Neuronal stem cell (in vitro differentiated cells): Measurements from ENCODE around the gene SLC35B3.
"Not testable (repeated sequence)": the region's sequence is repeated elsewhere in the genome, so short reads cannot be mapped to it uniquely, and the experiment has no call there.

ENCODE experiments used
- DNase-seq: peaks from one replicate; pipeline ENCODE4 v3.0.0-alpha.2; 2013; ENCODE audit warnings: low spot score
- H2AFZ ChIP-seq: one replicate; pipeline ENCODE4 v1.6.1; 2013; ENCODE audit warnings: mild to moderate bottlenecking, low read length, inconsistent platforms
- H2AK5ac ChIP-seq: 2 replicates; pipeline ENCODE4 v1.6.1; 2013; ENCODE audit warnings: low read depth, mild to moderate bottlenecking, inconsistent platforms, low read length, moderate library complexity, mixed read lengths
- H2BK120ac ChIP-seq: 2 replicates; pipeline ENCODE4 v1.6.1; 2013; ENCODE audit warnings: low read depth, mild to moderate bottlenecking, inconsistent platforms, low read length, moderate library complexity, mixed read lengths
- H2BK12ac ChIP-seq: one replicate; pipeline ENCODE4 v1.6.1; 2013; ENCODE audit warnings: low read length, inconsistent platforms
- H2BK15ac ChIP-seq: 2 replicates; pipeline ENCODE4 v1.6.1; 2013; ENCODE audit warnings: mild to moderate bottlenecking, low read length, inconsistent platforms, mixed read lengths
- H2BK5ac ChIP-seq: one replicate; pipeline ENCODE4 v1.6.1; 2013; ENCODE audit warnings: inconsistent platforms, mild to moderate bottlenecking, low read length, moderate library complexity
- H3K14ac ChIP-seq: one replicate; pipeline ENCODE4 v1.6.1; 2013; ENCODE audit warnings: low read length, inconsistent platforms
- H3K18ac ChIP-seq: 2 replicates; pipeline ENCODE4 v1.6.1; 2013; ENCODE audit warnings: low read length, inconsistent platforms
- H3K23ac ChIP-seq: 2 replicates; pipeline ENCODE4 v1.6.1; 2013; ENCODE audit warnings: low read depth, mild to moderate bottlenecking, mixed read lengths, low read length, inconsistent platforms; ENCODE audit not compliant: poor library complexity
- H3K27ac ChIP-seq: replicated peaks from 3 replicates; pipeline ENCODE4 v1.5.1; 2013; ENCODE audit warnings: low read length, inconsistent platforms
- H3K27me3 ChIP-seq, 3 experiments: 2 replicates each; pipeline ENCODE4 v1.6.1; 2013; ENCODE audit warnings: low read length in 3 of 3, mild to moderate bottlenecking in 2 of 3, inconsistent platforms in 1 of 3, low read depth in 1 of 3, mixed read lengths in 1 of 3, moderate library complexity in 1 of 3; ENCODE audit not compliant: control insufficient read depth in 3 of 3, insufficient read depth in 3 of 3
- H3K36me3 ChIP-seq, 2 donors: replicated peaks in 1 of 2; 2 replicates each; pipeline ENCODE4 v1.6.1; 2013; ENCODE audit warnings: low read length in 2 of 2; ENCODE audit not compliant: control insufficient read depth in 2 of 2, insufficient read depth in 2 of 2
- H3K4ac ChIP-seq: 2 replicates; pipeline ENCODE4 v1.6.1; 2013; ENCODE audit warnings: inconsistent platforms, mild to moderate bottlenecking, low read length, moderate library complexity
- H3K4me1 ChIP-seq, 2 donors: 1 replicate in 1 of 2; 2 replicates in 1 of 2; pipeline ENCODE4 v1.6.1; 2013; ENCODE audit warnings: low read length in 2 of 2, low read depth in 1 of 2; ENCODE audit not compliant: control insufficient read depth in 2 of 2, insufficient read depth in 1 of 2
- H3K4me2 ChIP-seq: one replicate; pipeline ENCODE4 v1.6.1; 2013; ENCODE audit warnings: mild to moderate bottlenecking, low read length, inconsistent platforms; ENCODE audit not compliant: insufficient read depth, poor library complexity, severe bottlenecking
- H3K4me3 ChIP-seq, 2 donors: 2 replicates each; pipeline ENCODE4 v1.5.1; 2013; ENCODE audit warnings: low read length in 2 of 2, mild to moderate bottlenecking in 2 of 2, inconsistent platforms in 1 of 2, moderate library complexity in 1 of 2
- H3K79me1 ChIP-seq: one replicate; pipeline ENCODE4 v1.6.1; 2013; ENCODE audit warnings: low read depth, mild to moderate bottlenecking, inconsistent platforms, low read length, moderate library complexity
- H3K9ac ChIP-seq: one replicate; pipeline ENCODE4 v1.6.1; 2013; ENCODE audit warnings: mild to moderate bottlenecking, low read depth, low read length, inconsistent platforms; ENCODE audit not compliant: poor library complexity
- H3K9me3 ChIP-seq, 2 donors: replicated peaks in 1 of 2; 2 replicates each; pipeline versions ENCODE3 to v1.6.1; 2013; ENCODE audit warnings: low read length in 2 of 2, mild to moderate bottlenecking in 2 of 2, inconsistent platforms in 1 of 2, low read depth in 1 of 2, mixed read lengths in 1 of 2, moderate library complexity in 1 of 2; ENCODE audit not compliant: control insufficient read depth in 2 of 2, insufficient read depth in 1 of 2
- H4K8ac ChIP-seq: one replicate; pipeline ENCODE4 v1.6.1; 2013; ENCODE audit warnings: low read depth, mild to moderate bottlenecking, inconsistent platforms, low read length, moderate library complexity
- H4K91ac ChIP-seq: one replicate; pipeline ENCODE4 v1.6.1; 2013; ENCODE audit warnings: low read length, low read depth, mild to moderate bottlenecking, inconsistent platforms; ENCODE audit not compliant: poor library complexity
- WGBS, 2 donors: extraction: QIAGEN DNeasy Blood & Tissue Kit; methylation state at CpG; one replicate each; pipeline ENCODE4 v1.1.7; 2013; ENCODE audit warnings: missing lambda C conversion rate in 2 of 2, mixed read lengths in 1 of 2; ENCODE audit not compliant: insufficient read length in 2 of 2, insufficient replicate concordance in 1 of 2; ENCODE audit errors: extremely low coverage in 2 of 2; 5-methylcytosine and 5-hydroxymethylcytosine counted together

SLC35B3 gene

DNA sequence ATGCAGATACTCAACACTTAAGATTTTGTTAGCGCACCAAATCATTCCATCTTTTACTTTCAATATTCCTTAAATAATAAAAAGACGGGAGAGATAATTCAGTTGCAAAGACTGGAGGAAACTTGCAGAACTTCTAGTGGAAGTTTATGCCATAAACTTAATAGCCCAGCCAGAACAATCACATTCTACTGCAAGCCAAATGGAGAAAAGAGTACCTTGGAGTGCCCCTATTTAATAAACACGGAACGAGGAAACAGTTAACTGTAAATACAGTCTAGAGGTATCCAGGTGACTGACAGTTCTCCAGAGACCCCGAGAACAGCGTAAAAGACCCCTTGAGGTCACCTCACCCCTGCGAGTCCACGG lies 635 bp downstream of the SLC35B3 start:
- WGBS, 2 donors, result no CpG with 5 or more reads among the region's 8 CpGs
- H2AFZ ChIP-seq, result peak overlapping the region; percentile 97
- H4K8ac ChIP-seq, result no peak overlapping the region
- peaks cover 2 to 7% of the 10 kb centered on the region in 2 donors for H3K4me1 ChIP-seq
- no peaks in the 10 kb centered on the region for H3K9me3 ChIP-seq
- no peak overlapping the region for H3K23ac ChIP-seq
- DNase-seq, result no peak
- H3K79me1 ChIP-seq, result no peaks in the 10 kb centered on the region
- peak overlapping the region; percentile 95 for H3K9ac ChIP-seq
- H2BK15ac ChIP-seq, result no peak overlapping the region
- H2AK5ac ChIP-seq, result no peak overlapping the region
- no peak overlapping the region for H4K91ac ChIP-seq
- H2BK12ac ChIP-seq, result no peak overlapping the region
- peak overlapping the region; percentile 53 for H3K4me2 ChIP-seq
- H2BK120ac ChIP-seq, result no peak overlapping the region
- no peak overlapping the region for H3K4ac ChIP-seq
- no peak overlapping the region for H3K27ac ChIP-seq
- H3K14ac ChIP-seq, result no peak overlapping the region
- H2BK5ac ChIP-seq, result no peak overlapping the region
- H3K27me3 ChIP-seq, result no peaks in the 10 kb centered on the region
- no peak overlapping the region for H3K18ac ChIP-seq
- H3K4me3 ChIP-seq, result peak overlapping the region; percentile 91 to 97
- H3K36me3 ChIP-seq, result peaks cover 0 to 15% of the 10 kb centered on the region in 2 donors

DNA sequence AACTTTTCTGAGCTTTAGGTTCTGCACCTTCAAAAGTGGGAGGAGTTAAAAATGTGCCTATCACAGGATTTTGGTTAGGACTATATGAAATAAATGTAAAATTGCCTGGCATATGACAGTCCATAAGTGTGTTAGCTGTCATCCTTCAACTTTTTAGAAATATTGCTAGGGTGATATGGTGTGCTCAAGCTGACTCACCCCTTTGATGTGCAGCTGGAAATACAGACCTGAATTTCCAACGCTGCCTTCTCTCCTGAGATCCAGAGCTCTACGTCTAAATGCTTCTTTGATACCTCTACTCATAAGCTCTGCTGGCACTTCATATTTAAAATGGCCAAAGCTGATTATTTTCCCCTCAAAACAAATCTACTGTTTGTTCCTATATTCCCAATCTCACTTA lies 2.7 kb downstream of the SLC35B3 start:
- H3K4ac ChIP-seq, result no peak overlapping the region
- no peak overlapping the region for H2BK12ac ChIP-seq
- H3K4me3 ChIP-seq, result no peak overlapping the region
- no peak overlapping the region for H3K27ac ChIP-seq
- H3K9me3 ChIP-seq, result no peaks in the 10 kb centered on the region
- H3K23ac ChIP-seq, result no peak overlapping the region
- no peak overlapping the region for H2AFZ ChIP-seq
- no peak overlapping the region for H3K4me2 ChIP-seq
- H2BK120ac ChIP-seq, result no peak overlapping the region
- H2BK5ac ChIP-seq, result no peak overlapping the region
- H3K4me1 ChIP-seq, result peaks cover 2 to 7% of the 10 kb centered on the region in 2 donors
- no peak overlapping the region for H2BK15ac ChIP-seq
- peaks cover 0 to 36% of the 10 kb centered on the region in 2 donors for H3K36me3 ChIP-seq
- H3K9ac ChIP-seq, result no peak overlapping the region
- H3K18ac ChIP-seq, result no peak overlapping the region
- no peak overlapping the region for H3K14ac ChIP-seq
- no peak overlapping the region for H4K91ac ChIP-seq
- no peaks in the 10 kb centered on the region for H3K79me1 ChIP-seq
- WGBS, 2 donors, result no CpG with 5 or more reads among the region's 2 CpGs
- no peaks in the 10 kb centered on the region for H3K27me3 ChIP-seq
- H2AK5ac ChIP-seq, result no peak overlapping the region
- H4K8ac ChIP-seq, result no peak overlapping the region
- no peak for DNase-seq

DNA sequence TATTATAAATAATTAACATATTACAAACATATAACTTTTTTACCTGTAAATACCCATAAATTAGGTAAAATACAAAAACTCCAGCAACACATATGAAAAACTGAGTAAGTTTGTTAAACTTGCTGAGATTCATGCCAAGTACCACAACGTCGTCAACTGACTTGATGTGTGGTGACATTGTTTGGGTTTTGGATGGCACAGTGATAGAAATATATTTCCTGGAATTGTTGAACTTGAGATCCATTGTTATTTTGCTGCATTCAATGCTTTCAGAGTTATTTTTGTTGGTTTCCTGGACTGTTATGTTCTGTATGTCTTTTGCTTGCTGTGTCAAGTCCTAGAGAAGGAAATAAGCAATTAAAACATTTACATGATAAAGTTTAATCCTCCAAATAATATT lies 5.5 kb downstream of the SLC35B3 start:
- no peak overlapping the region for H2BK120ac ChIP-seq

DNA sequence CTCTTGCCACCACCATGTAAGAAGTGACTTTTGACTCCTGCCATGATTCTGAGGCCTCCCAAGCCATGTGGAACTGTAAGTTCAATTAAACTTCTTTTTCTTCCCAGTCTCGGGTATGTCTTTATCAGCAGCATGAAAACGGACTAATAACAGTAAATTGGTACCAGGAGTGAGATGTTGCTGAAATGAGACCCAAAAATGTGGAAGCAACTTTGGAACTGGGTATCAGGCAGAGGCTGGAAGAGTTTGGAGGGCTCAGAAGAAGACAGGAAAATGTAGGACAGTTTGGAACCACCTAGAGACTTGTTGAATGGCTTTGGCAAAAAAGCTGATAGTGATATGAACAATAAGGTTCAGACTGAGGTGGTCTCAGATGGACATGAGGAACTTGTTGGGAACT lies 8.8 kb downstream of the SLC35B3 start:
- not testable (repeated sequence) for DNase-seq, H3K4me3 ChIP-seq, H3K4me2 ChIP-seq, H2BK5ac ChIP-seq, H3K4ac ChIP-seq, H2AFZ ChIP-seq, H3K4me1 ChIP-seq, H3K79me1 ChIP-seq, H4K91ac ChIP-seq, H3K9ac ChIP-seq, H2AK5ac ChIP-seq, H3K9me3 ChIP-seq, H3K27me3 ChIP-seq, H3K18ac ChIP-seq, H2BK120ac ChIP-seq, H3K23ac ChIP-seq, H2BK15ac ChIP-seq, H3K27ac ChIP-seq, H3K14ac ChIP-seq, H2BK12ac ChIP-seq, H4K8ac ChIP-seq
- H3K36me3 ChIP-seq, result peaks cover 5 to 61% of the 10 kb centered on the region in 2 donors
- no CpG with 5 or more reads among the region's 2 CpGs for WGBS, 2 donors

More for the DNA sequence above, 5.5 kb downstream of the SLC35B3 start:
- Histone ChIP-seq H3K4me3 (no peak overlapping the region), H3K14ac (no peak overlapping the region), H3K18ac (no peak overlapping the region), H3K23ac (no peak overlapping the region), H2BK5ac (no peak overlapping the region), H3K27me3 (no peaks in the 10 kb centered on the region), H3K9ac (no peak overlapping the region), H2BK12ac (no peak overlapping the region), H3K4me1 (peaks cover 0 to 7% of the 10 kb centered on the region in 2 donors), H3K4ac (no peak overlapping the region), H3K36me3 (peaks cover 5 to 62% of the 10 kb centered on the region in 2 donors), H3K4me2 (no peak overlapping the region), H3K79me1 (no peaks in the 10 kb centered on the region), H3K9me3 (peaks cover 0 to 6% of the 10 kb centered on the region in 2 donors), H3K27ac (no peak overlapping the region), H2AFZ (no peak overlapping the region), H4K8ac (no peak overlapping the region), H2BK15ac (no peak overlapping the region), H4K91ac (no peak overlapping the region), H2AK5ac (no peak overlapping the region)
- WGBS, 2 donors, result no CpG with 5 or more reads among the region's 2 CpGs
- no peak for DNase-seq
